Activated T-cell treated with anti-CD3 and anti-CD28 coated beads, Interleukin-2, amount 50 U/mL, for 72 hours (primary cell): Measurements from ENCODE around the gene CTNNA2. TPM values are rescaled to one million over a fixed set of nuclear protein-coding genes. Genes with fewer than 3 reads are reported as not detected.

Experiments
- ATAC-seq, 2 donors: fragments of 150-1000 bp; cut with Tn5 transposase; replicated peaks in 1 of 2; 2 replicates each; pipeline ENCODE4 v1.10.0; 2021; ENCODE audit warnings: moderate library complexity in 2 of 2, mild to moderate bottlenecking in 1 of 2
- DNase-seq, 2 donors: peaks; one replicate each; pipeline ENCODE4 v3.0.0; 2021 to 2022; ENCODE audit warnings: mixed read lengths in 1 of 2
- H3K27ac Mint-ChIP-seq: one replicate; pipeline ENCODE4 v1.8.0; 2022; ENCODE audit warnings: mild to moderate bottlenecking, moderate library complexity, mixed read lengths
- H3K27me3 Mint-ChIP-seq: one replicate; pipeline ENCODE4 v1.8.0; 2022; ENCODE audit warnings: low read depth, mixed read lengths
- H3K36me3 Mint-ChIP-seq, 2 donors: one replicate each; pipeline ENCODE4 v1.8.0; 2022; ENCODE audit warnings: mixed read lengths in 2 of 2, mild to moderate bottlenecking in 1 of 2; ENCODE audit not compliant: insufficient read depth in 2 of 2
- H3K4me1 Mint-ChIP-seq: one replicate; pipeline ENCODE4 v1.8.0; 2022; ENCODE audit warnings: low read depth, mixed read lengths
- H3K4me3 Mint-ChIP-seq, 2 donors: one replicate each; pipeline ENCODE4 v1.8.0; 2022; ENCODE audit warnings: mild to moderate bottlenecking in 2 of 2, mixed read lengths in 2 of 2, moderate library complexity in 2 of 2
- H3K9me3 Mint-ChIP-seq, 2 donors: one replicate each; pipeline ENCODE4 v1.8.0; 2022; ENCODE audit warnings: mixed read lengths in 2 of 2
- total RNA-seq, 2 donors: library from RNA; stranded (reverse); gene quantifications; one replicate each; pipeline ENCODE4 v1.2.3, GENCODE V29; 2022

The CTNNA2 gene
- total RNA-seq, 2 donors from 2014 or later, result not detected

GRCh38 chr2:79860228-79861058 lies 347.6 kb downstream of the CTNNA2 start:
- H3K36me3 Mint-ChIP-seq, result no peaks in the 10 kb centered on the region
- DNase-seq (no peak), ATAC-seq (no peak)
- H3K27me3 Mint-ChIP-seq, result no peaks in the 10 kb centered on the region
- no peak overlapping the region for H3K27ac Mint-ChIP-seq
- peaks cover 5 to 7% of the 10 kb centered on the region in 2 donors for H3K9me3 Mint-ChIP-seq
- H3K4me1 Mint-ChIP-seq, result no peaks in the 10 kb centered on the region
- H3K4me3 Mint-ChIP-seq, result no peak overlapping the region

- Mint-ChIP-seq H3K9me3 (peaks cover 4 to 5% of the 10 kb centered on the region in 2 donors), H3K4me1 (no peaks in the 10 kb centered on the region), H3K27me3 (no peaks in the 10 kb centered on the region), H3K4me3 (no peak overlapping the region), H3K27ac (no peak overlapping the region), H3K36me3 (no peaks in the 10 kb centered on the region)
- ATAC-seq, result no peak
- DNase-seq, result no peak
These were observed 348.2 kb downstream of the CTNNA2 start for GRCh38 chr2:79861059-79861374.

- H3K4me1 Mint-ChIP-seq, result no peaks in the 10 kb centered on the region
- H3K9me3 Mint-ChIP-seq, result peaks cover 4 to 6% of the 10 kb centered on the region in 2 donors
- H3K36me3 Mint-ChIP-seq, result no peaks in the 10 kb centered on the region
- H3K4me3 Mint-ChIP-seq, result no peak overlapping the region
- no peaks in the 10 kb centered on the region for H3K27me3 Mint-ChIP-seq
- ATAC-seq, result no peak
- no peak overlapping the region for H3K27ac Mint-ChIP-seq
- no peak for DNase-seq
These were observed 349.9 kb downstream of the CTNNA2 start for GRCh38 chr2:79862756-79863155.

- no peak for DNase-seq
- Mint-ChIP-seq H3K27me3 (no peaks in the 10 kb centered on the region), H3K4me1 (no peaks in the 10 kb centered on the region), H3K4me3 (no peak overlapping the region), H3K27ac (no peak overlapping the region), H3K36me3 (no peaks in the 10 kb centered on the region), H3K9me3 (peaks cover 0 to 3% of the 10 kb centered on the region in 2 donors)
- no peak for ATAC-seq
These were observed 359.8 kb downstream of the CTNNA2 start for GRCh38 chr2:79872656-79873055.

GRCh38 chr2:79874015-79874414 lies 361.2 kb downstream of the CTNNA2 start:
- no peaks in the 10 kb centered on the region for H3K4me1 Mint-ChIP-seq
- H3K36me3 Mint-ChIP-seq, result no peaks in the 10 kb centered on the region
- H3K27me3 Mint-ChIP-seq, result no peaks in the 10 kb centered on the region
- H3K27ac Mint-ChIP-seq, result no peak overlapping the region
- ATAC-seq (no peak), DNase-seq (no peak)
- H3K4me3 Mint-ChIP-seq, result no peak overlapping the region
- H3K9me3 Mint-ChIP-seq, result peaks cover under 1 to 3% of the 10 kb centered on the region in 2 donors

GRCh38 chr2:79876430-79876829 lies 363.6 kb downstream of the CTNNA2 start:
- Mint-ChIP-seq H3K27me3 (no peaks in the 10 kb centered on the region), H3K36me3 (peaks cover 0 to 1% of the 10 kb centered on the region in 2 donors), H3K4me3 (no peak overlapping the region), H3K9me3 (peaks cover 2 to 7% of the 10 kb centered on the region in 2 donors), H3K4me1 (no peaks in the 10 kb centered on the region), H3K27ac (no peak overlapping the region)
- ATAC-seq, result no peak
- DNase-seq, result no peak

- peaks cover 2 to 4% of the 10 kb centered on the region in 2 donors for H3K9me3 Mint-ChIP-seq
- no peaks in the 10 kb centered on the region for H3K4me1 Mint-ChIP-seq
- no peak for ATAC-seq
- no peak overlapping the region for H3K4me3 Mint-ChIP-seq
- peaks cover 0 to 1% of the 10 kb centered on the region in 2 donors for H3K36me3 Mint-ChIP-seq
- H3K27ac Mint-ChIP-seq, result no peak overlapping the region
- no peaks in the 10 kb centered on the region for H3K27me3 Mint-ChIP-seq
- DNase-seq, result no peak
These were observed 369.7 kb downstream of the CTNNA2 start for GRCh38 chr2:79882548-79882947.

GRCh38 chr2:79887747-79888374 lies 375.0 kb downstream of the CTNNA2 start:
- Mint-ChIP-seq H3K27me3 (no peaks in the 10 kb centered on the region), H3K4me3 (no peak overlapping the region), H3K4me1 (no peaks in the 10 kb centered on the region), H3K27ac (no peak overlapping the region), H3K36me3 (no peaks in the 10 kb centered on the region), H3K9me3 (no peaks in the 10 kb centered on the region)
- peak; percentile 5 to 46 for DNase-seq
- no peak for ATAC-seq

- DNase-seq (no peak), ATAC-seq (no peak)
- Mint-ChIP-seq H3K4me3 (no peak overlapping the region), H3K9me3 (peaks cover 4% of the 10 kb centered on the region in 2 donors), H3K36me3 (no peaks in the 10 kb centered on the region), H3K27ac (no peak overlapping the region), H3K4me1 (no peaks in the 10 kb centered on the region), H3K27me3 (no peaks in the 10 kb centered on the region)
These were observed 379.3 kb downstream of the CTNNA2 start for GRCh38 chr2:79892123-79892522.

- ATAC-seq, result no peak
- H3K4me3 Mint-ChIP-seq, result no peak overlapping the region
- H3K4me1 Mint-ChIP-seq, result no peaks in the 10 kb centered on the region
- H3K27me3 Mint-ChIP-seq, result no peaks in the 10 kb centered on the region
- H3K36me3 Mint-ChIP-seq, result no peaks in the 10 kb centered on the region
- H3K9me3 Mint-ChIP-seq, result peaks cover 4 to 8% of the 10 kb centered on the region in 2 donors
- DNase-seq, result no peak
- H3K27ac Mint-ChIP-seq, result no peak overlapping the region
These were observed 386.3 kb downstream of the CTNNA2 start for GRCh38 chr2:79899196-79899595.

- ATAC-seq, result no peak
- DNase-seq, result no peak
- Mint-ChIP-seq H3K36me3 (no peaks in the 10 kb centered on the region), H3K27me3 (no peaks in the 10 kb centered on the region), H3K4me3 (no peak overlapping the region), H3K27ac (no peak overlapping the region), H3K9me3 (peaks cover 5 to 6% of the 10 kb centered on the region in 2 donors), H3K4me1 (no peaks in the 10 kb centered on the region)
These were observed 388.3 kb downstream of the CTNNA2 start for GRCh38 chr2:79901161-79901560.

- H3K4me1 Mint-ChIP-seq, result no peaks in the 10 kb centered on the region
- ATAC-seq (no peak), DNase-seq (no peak)
- peaks cover 2 to 5% of the 10 kb centered on the region in 2 donors for H3K9me3 Mint-ChIP-seq
- H3K4me3 Mint-ChIP-seq, result no peak overlapping the region
- no peaks in the 10 kb centered on the region for H3K27me3 Mint-ChIP-seq
- H3K36me3 Mint-ChIP-seq, result no peaks in the 10 kb centered on the region
- no peak overlapping the region for H3K27ac Mint-ChIP-seq
These were observed 390.6 kb downstream of the CTNNA2 start for GRCh38 chr2:79903222-79904000.
